Measurements from ENCODE around the gene GGACT. TPM values are rescaled to one million over a fixed set of nuclear protein-coding genes. Genes with fewer than 3 reads are reported as not detected.

The GGACT gene
- total and polyA plus RNA-seq, 2 experiments from 2014 or later, result 0.24 to 1.0 TPM

GRCh38 chr13:100589178-100589725 lies 663 bp upstream of the GGACT start:
- ATAC-seq (no peak), DNase-seq (ENCODE audit: low spot score) (no peak)
- H3F3A ChIP-seq (replicated peaks; ENCODE audit: low read depth), result peaks cover 12% of the 10 kb centered on the region; the same call in 1 of the 2 replicates
- no peaks in the 10 kb centered on the region for H3K79me2 ChIP-seq (replicated peaks; ENCODE audit: insufficient read depth)
- no peaks in the 10 kb centered on the region for H4K20me1 ChIP-seq (replicated peaks; ENCODE audit: insufficient read depth)
- peak overlapping the region; percentile 85 for H2AFZ ChIP-seq
- peaks cover 8% of the 10 kb centered on the region for H3K27me3 ChIP-seq (ENCODE audit: insufficient read depth)
- no peaks in the 10 kb centered on the region for H3K36me3 ChIP-seq (ENCODE audit: insufficient read depth)
- peak overlapping the region; percentile 68 for H3K4me3 Mint-ChIP-seq
- TF ChIP-seq STAT1 (IDR thresholded peaks at IDR 0.05; ENCODE audit: unreplicated experiment) (no peak), NANOG (IDR thresholded peaks at IDR 0.05; ENCODE audit: borderline replicate concordance) (no peak), ZNF114 (CRISPR knock-in tag; IDR thresholded peaks at IDR 0.05) (no peak), REST (IDR thresholded peaks at IDR 0.05; ENCODE audit: unreplicated experiment) (no peak), EZH2phosphoT487 (IDR thresholded peaks at IDR 0.05; ENCODE audit: unreplicated experiment) (no peak), ETS1 (IDR thresholded peaks at IDR 0.05) (no peak), EZH2 (IDR thresholded peaks at IDR 0.05; ENCODE audit: low read depth, unreplicated experiment) (no peak), CREB1 (CRISPR knock-in tag; IDR thresholded peaks at IDR 0.05; ENCODE audit: low read depth) (no peak), CTCF (conservative IDR thresholded peaks at IDR 0.05; ENCODE audit: low read depth in 2 of 2) (no peak), ZNF462 (CRISPR knock-in tag; IDR thresholded peaks at IDR 0.05) (no peak), JUNB (IDR thresholded peaks at IDR 0.05; ENCODE audit: unreplicated experiment) (no peak), POLR2AphosphoS5 (IDR thresholded peaks at IDR 0.05; ENCODE audit: low read depth) (no peak), ZNF331 (CRISPR knock-in tag; IDR thresholded peaks at IDR 0.05; ENCODE audit: low read depth) (no peak)
- no peaks in the 10 kb centered on the region for H3K36me3 Mint-ChIP-seq (ENCODE audit: low read depth)
- H3K27ac Mint-ChIP-seq, result no peak overlapping the region
- H3K9me3 Mint-ChIP-seq, result peaks cover 4% of the 10 kb centered on the region; the same call in 1 of the 3 replicates
- H3K4me2 ChIP-seq, result 0 out of 2 replicates have a peak overlapping the region, but pooled peaks have one; percentile 43
- peaks cover 5% of the 10 kb centered on the region; the same call in 1 of the 3 replicates for H3K4me1 Mint-ChIP-seq
- no peak overlapping the region for H3K27ac ChIP-seq (ENCODE audit: low read depth)
- no peak overlapping the region for H3K4me3 ChIP-seq
- H3K9me2 ChIP-seq (ENCODE audit: insufficient read depth), result peaks cover 6% of the 10 kb centered on the region
- no peaks in the 10 kb centered on the region for H3K4me1 ChIP-seq (ENCODE audit: insufficient read depth)
- peaks cover 9% of the 10 kb centered on the region for H3K27me3 Mint-ChIP-seq (ENCODE audit: insufficient read depth, low read depth, poor library complexity)

Data from GM23338 (cell line).